Right lobe of liver (tissue), 6 donors: ENCODE results near the gene GLYATL3. TPM values are rescaled to one million over a fixed set of nuclear protein-coding genes. Genes with fewer than 3 reads are reported as not detected.

Experiments used
- ATAC-seq, 4 donors: fragments of 200-7000 bp; cut with Tn5 transposase; one replicate each; pipeline ENCODE4 v1.9.1; 2020; ENCODE audit warnings: mild to moderate bottlenecking in 4 of 4, moderate library complexity in 4 of 4
- DNase-seq, 3 donors: peaks; one replicate each; pipeline ENCODE4 v3.0.0-alpha.2; 2020
- H3K27ac ChIP-seq, 3 donors: fragments of 200-600 bp; one replicate each; pipeline ENCODE4 v1.8.0; 2022
- H3K27me3 ChIP-seq, 2 donors: fragments of 200-600 bp; one replicate each; pipeline ENCODE4 v1.8.0; 2022
- H3K36me3 ChIP-seq, 4 donors: fragments of 200-600 bp; sonication (generic) in 1 of 4; one replicate each; pipeline versions ENCODE4 v1.5.1 to v1.8.0; 2017 to 2022; ENCODE audit warnings: control low read depth in 1 of 4
- H3K4me1 ChIP-seq, 4 donors: fragments of 200-600 bp; sonication (generic) in 1 of 4; one replicate each; pipeline versions ENCODE4 v1.5.1 to v1.8.0; 2017 to 2022; ENCODE audit warnings: control low read depth in 1 of 4
- H3K4me3 ChIP-seq, 3 donors: fragments of 200-600 bp; one replicate each; pipeline ENCODE4 v1.8.0; 2022
- H3K9me3 ChIP-seq, 4 donors: fragments of 200-600 bp; sonication (generic) in 1 of 4; one replicate each; pipeline versions ENCODE4 v1.5.1 to v1.8.0; 2017 to 2022; ENCODE audit warnings: control low read depth in 1 of 4
- CTCF ChIP-seq, 4 donors: fragments of 200-600 bp in 3 of 4; fragments of 450-650 bp in 1 of 4; IDR thresholded peaks; one replicate each; pipeline versions ENCODE4 v1.5.1 to v1.8.0; 2016 to 2022; ENCODE audit warnings: antibody characterized with exemption in 4 of 4, mild to moderate bottlenecking in 2 of 4
- POLR2A ChIP-seq: fragments of 450-650 bp; IDR thresholded peaks from one replicate; pipeline ENCODE4 v1.6.1; 2017; ENCODE audit warnings: antibody characterized with exemption, mild to moderate bottlenecking
- WGBS: methylation state at CpG from one replicate; pipeline ENCODE4 v1.1.6; 2018; ENCODE audit warnings: low coverage, low lambda C conversion rate; ENCODE audit not compliant: insufficient coverage; ENCODE audit errors: missing lambda C conversion rate; 5-methylcytosine and 5-hydroxymethylcytosine counted together
- intact Hi-C, 2 donors: fragments of 100-400 bp; cut with DNase I; formaldehyde crosslinking; loops; one replicate each; pipeline versions ENCODE4 v1.11.2 to v1.14.1; 2022
- total RNA-seq, 6 experiments: library from RNA; depleted of rRNA in 2 of 6; stranded (reverse); fragments of >200 nt in 2 of 6; fragmentation: NEBNext Ultra II Directional in 3 of 6; extraction: Animal tissue kit (Norgen Biotek cat#: 25700) in 3 of 6; gene quantifications; one replicate each; pipeline versions ENCODE4 v1.1.0 to v1.2.4, GENCODE V29; 2016 to 2023
- donor health status: DM: no; HTN: yes; CAD: no.
- donor health status: DM: no; HTN: no; CAD: no.
- donor health status: DM: no; HTN: no; CAD: no.
- donor health status: DM: no; HTN: yes; CAD: no.
- donor health status: DM: no; HTN: yes; CAD: no.

GLYATL3 gene
- total RNA-seq, 6 experiments from 2014 or later = 0.44 to 0.48 TPM; not detected in 4

GRCh38 chr6:49523901-49524300, 24.2 kb downstream of the GLYATL3 start:
- Histone ChIP-seq H3K4me3 (no peak overlapping the region), H3K27ac (peak overlapping the region in 2 of 3 donors; percentile 67 to 82), H3K4me1 (peaks cover 0 to 57% (median 25%) of the 10 kb centered on the region in 4 donors), H3K36me3 (no peaks in the 10 kb centered on the region), H3K9me3 (no peaks in the 10 kb centered on the region), H3K27me3 (no peaks in the 10 kb centered on the region)
- TF ChIP-seq CTCF (IDR thresholded peaks at IDR 0.05) = no peak
- no peak for TF ChIP-seq POLR2A
- intact Hi-C loops = no loop called here
- WGBS = 14% methylated on average over 1 of the region's 1 CpG
- ATAC-seq (peak; percentile 44 to 58 (median 46)), DNase-seq (peak in 1 of 3 donors; percentile 54)

DNA sequence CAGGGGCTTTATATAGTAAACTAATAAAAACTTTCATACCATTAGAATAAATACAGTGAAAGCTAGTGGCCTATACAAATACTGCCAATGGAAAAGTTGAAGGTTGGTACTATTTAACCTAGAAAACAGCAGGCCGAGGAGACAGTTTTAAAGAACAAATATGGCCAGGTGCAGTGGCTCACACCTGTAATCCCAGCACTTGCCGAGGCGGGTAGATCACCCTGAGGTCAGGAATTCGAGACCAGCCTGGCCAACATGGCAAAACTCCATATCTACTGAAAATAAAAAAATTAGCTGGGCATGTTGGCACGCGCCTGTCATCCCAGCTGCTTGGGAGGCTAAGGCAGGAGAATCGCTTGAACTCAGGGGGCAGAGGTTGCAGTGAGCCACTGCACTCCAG, 24.8 kb downstream of the GLYATL3 start:
- DNase-seq = peak in 2 of 3 donors; percentile 66 to 69
- intact Hi-C loops = no loop called here
- WGBS = 28% methylated on average over 7 of the region's 7 CpGs
- H3K4me3 ChIP-seq = no peak overlapping the region
- H3K9me3 ChIP-seq = no peaks in the 10 kb centered on the region
- TF ChIP-seq POLR2A (no peak), CTCF (IDR thresholded peaks at IDR 0.05) (no peak)
- peak in 2 of 4 donors; percentile 27 to 33 for ATAC-seq
- peak overlapping the region in 2 of 3 donors; percentile 67 to 82 for H3K27ac ChIP-seq
- H3K36me3 ChIP-seq = no peaks in the 10 kb centered on the region
- H3K4me1 ChIP-seq = peaks cover 0 to 57% (median 25%) of the 10 kb centered on the region in 4 donors
- no peaks in the 10 kb centered on the region for H3K27me3 ChIP-seq

GRCh38 chr6:49526598-49526997, 26.9 kb downstream of the GLYATL3 start:
- H3K36me3 ChIP-seq = no peaks in the 10 kb centered on the region
- H3K4me3 ChIP-seq = no peak overlapping the region
- 30% methylated on average over 8 of the region's 12 CpGs for WGBS
- H3K27me3 ChIP-seq = no peaks in the 10 kb centered on the region
- DNase-seq (peak; percentile 45 to 59 (median 55)), ATAC-seq (peak; percentile 24 to 59 (median 46))
- peaks cover 0 to 54% (median 24%) of the 10 kb centered on the region in 4 donors for H3K4me1 ChIP-seq
- no peaks in the 10 kb centered on the region for H3K9me3 ChIP-seq
- TF ChIP-seq CTCF (IDR thresholded peaks at IDR 0.05) (no peak), POLR2A (no peak)
- intact Hi-C loops = no loop called here
- H3K27ac ChIP-seq = peak overlapping the region; percentile 9 to 82 (median 62)

- intact Hi-C loops = no loop called here
- TF ChIP-seq POLR2A = no peak
- TF ChIP-seq CTCF (IDR thresholded peaks at IDR 0.05) = no peak
- no peaks in the 10 kb centered on the region for H3K27me3 ChIP-seq
- WGBS = 18% methylated on average over 1 of the region's 1 CpG
- H3K9me3 ChIP-seq = no peaks in the 10 kb centered on the region
- H3K36me3 ChIP-seq = no peaks in the 10 kb centered on the region
- peaks cover 0 to 48% (median 21%) of the 10 kb centered on the region in 4 donors for H3K4me1 ChIP-seq
- H3K4me3 ChIP-seq = no peak overlapping the region
- DNase-seq (peak in 1 of 3 donors; percentile 51), ATAC-seq (peak; percentile 40 to 68 (median 52))
- peak overlapping the region; percentile 9 to 82 (median 62) for H3K27ac ChIP-seq
These were observed 27.6 kb downstream of the GLYATL3 start for GRCh38 chr6:49527320-49527719.
